PC-9 (cell line): Measurements from ENCODE around the gene RGS6.

Experiments used
- EZH2 ChIP-seq: fragments of 200-600 bp; sonication (generic); IDR thresholded peaks from 2 replicates; pipeline ENCODE4 v1.8.0; 2017; ENCODE audit warnings: antibody characterized with exemption, low read depth
- TF ChIP-seq, protein P1 (sequence below): fragments of 200-600 bp; sonication (generic); conservative IDR thresholded peaks from 2 replicates; pipeline ENCODE4 v1.6.1; 2017; ENCODE audit warnings: mixed run types, antibody characterized with exemption, mild to moderate bottlenecking, moderate library complexity

DNA sequence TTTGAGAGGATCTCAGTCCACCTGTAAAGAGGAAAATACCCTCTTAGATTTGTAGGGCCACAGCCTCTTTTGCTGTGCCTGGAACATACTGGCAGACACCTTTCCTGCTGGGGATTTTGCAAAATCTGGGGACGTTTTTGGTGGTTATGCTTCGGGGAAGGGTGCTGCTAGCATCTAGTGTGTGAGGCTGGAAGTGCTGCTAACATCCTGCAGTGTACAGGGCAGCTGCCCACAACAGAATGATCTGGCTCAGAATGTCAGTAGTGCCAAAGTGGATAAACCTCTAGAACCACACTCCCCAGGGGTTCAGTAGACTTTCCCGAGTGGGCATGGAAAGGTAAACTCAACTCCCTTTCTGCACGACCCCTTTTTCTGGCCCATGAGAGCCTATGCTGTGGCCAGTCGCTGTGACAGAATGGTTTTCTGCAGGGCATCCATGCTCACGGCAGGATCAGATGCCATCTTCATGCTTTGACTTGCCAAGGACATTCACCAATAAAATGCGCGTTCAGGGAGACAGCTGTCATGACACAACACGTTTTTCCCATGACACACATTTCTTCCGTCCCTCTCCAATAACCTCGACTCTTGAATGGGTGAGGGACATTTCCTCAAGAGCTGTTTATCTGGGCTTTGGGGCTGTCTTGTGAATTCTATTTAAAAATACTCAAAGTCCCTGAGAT lies 240.9 kb downstream of the RGS6 start:
- TF ChIP-seq, protein P1, sequence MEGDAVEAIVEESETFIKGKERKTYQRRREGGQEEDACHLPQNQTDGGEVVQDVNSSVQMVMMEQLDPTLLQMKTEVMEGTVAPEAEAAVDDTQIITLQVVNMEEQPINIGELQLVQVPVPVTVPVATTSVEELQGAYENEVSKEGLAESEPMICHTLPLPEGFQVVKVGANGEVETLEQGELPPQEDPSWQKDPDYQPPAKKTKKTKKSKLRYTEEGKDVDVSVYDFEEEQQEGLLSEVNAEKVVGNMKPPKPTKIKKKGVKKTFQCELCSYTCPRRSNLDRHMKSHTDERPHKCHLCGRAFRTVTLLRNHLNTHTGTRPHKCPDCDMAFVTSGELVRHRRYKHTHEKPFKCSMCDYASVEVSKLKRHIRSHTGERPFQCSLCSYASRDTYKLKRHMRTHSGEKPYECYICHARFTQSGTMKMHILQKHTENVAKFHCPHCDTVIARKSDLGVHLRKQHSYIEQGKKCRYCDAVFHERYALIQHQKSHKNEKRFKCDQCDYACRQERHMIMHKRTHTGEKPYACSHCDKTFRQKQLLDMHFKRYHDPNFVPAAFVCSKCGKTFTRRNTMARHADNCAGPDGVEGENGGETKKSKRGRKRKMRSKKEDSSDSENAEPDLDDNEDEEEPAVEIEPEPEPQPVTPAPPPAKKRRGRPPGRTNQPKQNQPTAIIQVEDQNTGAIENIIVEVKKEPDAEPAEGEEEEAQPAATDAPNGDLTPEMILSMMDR, result no peak
- TF ChIP-seq EZH2, result no peak
